ENCODE measurements around the gene MMRN1.

The MMRN1 gene

DNA sequence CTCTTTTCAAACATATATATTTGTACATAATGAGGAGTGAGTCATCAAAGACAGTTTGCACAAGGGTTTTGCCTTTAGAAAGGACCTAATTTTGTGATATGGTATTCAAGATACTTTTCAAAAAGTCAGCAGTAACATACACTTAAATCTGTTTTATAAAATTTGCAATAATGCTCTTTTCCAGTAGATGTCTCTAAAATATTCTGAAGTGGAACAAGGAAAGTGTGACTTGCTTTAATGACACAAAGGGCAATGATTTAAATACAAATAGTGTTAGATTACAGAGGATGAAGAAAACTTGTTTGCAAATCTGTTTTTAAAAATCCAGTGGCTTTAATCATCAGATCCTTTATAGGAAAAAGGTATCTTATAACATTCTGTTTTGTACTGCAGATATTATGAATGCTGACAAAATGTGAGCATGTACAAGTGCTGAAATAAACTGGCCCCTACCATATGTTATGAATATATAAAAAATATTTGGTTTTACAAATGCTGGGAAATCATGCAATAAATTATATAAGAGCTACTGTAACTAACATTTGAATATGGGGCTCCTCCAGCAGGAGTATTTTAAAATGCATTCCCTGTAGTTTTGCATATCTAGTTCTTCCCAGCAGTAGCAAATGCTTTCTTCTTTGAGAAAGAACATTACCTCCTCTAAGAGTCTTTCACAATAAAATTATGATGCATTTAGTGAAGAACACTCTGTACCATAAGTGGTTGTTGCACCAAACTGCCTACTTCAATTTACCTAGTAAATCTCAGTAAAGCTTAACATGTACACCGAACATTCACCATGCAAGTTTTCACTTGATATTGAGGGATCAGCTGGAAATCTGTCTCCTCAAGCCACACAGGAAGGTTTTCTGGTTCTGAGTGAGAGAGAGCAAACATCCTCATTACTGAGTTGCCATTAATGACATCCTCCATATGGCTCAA is 20.2 kb downstream of the MMRN1 start:
- DNase-seq, result no peak

DNA sequence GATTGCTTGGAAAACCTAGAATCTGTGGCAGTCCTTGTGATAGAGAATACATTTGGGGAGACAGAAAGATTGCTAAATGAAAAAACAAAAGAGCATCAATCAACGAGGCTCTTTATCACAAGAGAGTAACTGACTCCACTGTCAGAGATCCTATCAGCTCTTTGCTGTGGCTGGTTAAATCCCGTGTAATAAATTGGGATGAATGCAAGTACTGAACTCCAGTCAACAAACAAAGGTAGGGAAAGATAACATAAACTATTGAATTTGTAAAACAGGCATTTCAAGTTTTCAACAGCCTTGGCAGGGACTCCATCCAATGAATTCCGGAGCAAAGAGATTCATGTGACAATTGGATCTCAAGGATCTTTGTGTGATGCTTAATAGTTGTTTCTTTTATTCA is 21.3 kb downstream of the MMRN1 start:
- no peak for DNase-seq

DNA sequence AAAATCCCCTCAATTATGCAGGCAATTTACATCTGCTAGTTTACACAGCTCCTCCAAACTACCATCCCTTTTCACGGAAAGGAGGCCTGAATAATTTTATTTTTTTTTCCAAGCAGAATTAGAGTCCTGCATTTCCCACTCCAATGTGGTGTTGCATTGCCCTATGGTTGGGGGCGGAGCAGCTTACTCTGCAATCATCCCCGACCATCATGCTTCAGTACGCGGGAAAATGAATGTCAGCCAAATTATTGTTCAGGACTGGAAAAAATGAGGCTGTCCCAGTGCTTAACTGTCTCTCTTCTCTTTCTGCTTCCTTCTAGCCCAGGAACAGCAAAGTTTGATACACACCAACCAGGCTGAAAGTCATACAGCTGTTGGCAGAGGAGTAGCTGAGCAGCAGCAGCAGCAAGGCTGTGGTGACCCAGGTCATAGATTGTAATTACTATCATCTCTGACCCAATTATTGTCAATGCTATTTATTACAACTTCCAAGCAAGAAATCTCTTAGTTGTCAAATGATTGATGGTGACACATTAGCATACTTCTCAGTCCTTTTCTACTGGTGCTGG is 28.3 kb downstream of the MMRN1 start:
- DNase-seq, result no peak

DNA sequence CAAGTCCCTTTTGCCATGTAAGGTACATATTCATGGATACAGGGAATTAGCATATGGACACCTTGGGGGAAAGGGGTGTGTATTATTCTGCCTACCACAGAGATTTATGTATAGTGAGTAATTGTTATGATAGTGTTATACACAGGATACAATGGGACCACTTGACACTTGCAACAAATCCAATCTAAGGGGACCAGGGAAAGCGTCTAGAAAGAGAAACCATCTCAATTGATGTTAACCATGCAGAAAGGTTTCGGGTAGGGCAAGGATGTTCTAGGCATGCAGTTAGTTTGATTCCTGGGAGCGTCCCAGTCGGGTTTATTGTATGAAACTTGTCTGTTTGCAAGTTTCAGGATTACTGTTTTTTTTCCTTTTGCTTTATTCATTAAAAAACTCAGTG is 34.2 kb downstream of the MMRN1 start:
- DNase-seq, result no peak

DNA sequence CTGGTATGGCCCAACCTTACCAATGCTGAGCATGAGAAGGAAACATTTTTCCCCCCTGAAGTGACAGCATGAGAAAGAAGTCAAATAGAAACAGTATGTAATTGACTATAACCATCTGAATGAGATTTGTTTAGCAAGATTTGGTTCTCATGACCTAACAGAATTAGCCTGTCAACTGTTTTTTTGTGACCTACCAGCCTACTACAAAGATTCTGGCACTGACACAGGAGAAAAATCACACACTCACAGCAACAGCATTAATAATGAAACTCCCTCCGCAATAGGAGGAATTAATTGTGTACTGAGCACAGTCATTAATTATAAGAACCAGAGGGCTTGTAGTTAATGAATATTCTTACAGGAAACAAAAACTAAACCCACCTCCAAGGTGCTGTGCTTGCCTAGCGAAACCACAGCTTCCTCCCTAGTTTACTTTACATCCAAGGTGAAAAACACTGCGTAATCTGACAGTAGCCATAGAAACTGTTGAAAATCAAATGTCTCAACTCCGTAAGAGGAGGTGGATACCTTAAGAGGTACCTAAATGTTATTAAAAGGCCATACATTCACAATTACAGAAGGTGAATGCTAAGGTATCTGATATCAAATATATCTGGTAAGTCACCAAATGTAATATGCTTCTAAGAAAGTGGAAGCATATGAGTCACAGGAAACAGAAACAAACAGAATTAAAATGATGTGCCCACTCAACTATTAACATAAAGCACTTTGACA is 34.9 kb downstream of the MMRN1 start:
- DNase-seq, result no peak

- no peak for DNase-seq
Observed at GRCh38 chr4:89939546-89939945, 44.9 kb downstream of the MMRN1 start.

- DNase-seq, result peak; percentile 12
Observed at GRCh38 chr4:89939994-89940393, 45.3 kb downstream of the MMRN1 start.

DNA sequence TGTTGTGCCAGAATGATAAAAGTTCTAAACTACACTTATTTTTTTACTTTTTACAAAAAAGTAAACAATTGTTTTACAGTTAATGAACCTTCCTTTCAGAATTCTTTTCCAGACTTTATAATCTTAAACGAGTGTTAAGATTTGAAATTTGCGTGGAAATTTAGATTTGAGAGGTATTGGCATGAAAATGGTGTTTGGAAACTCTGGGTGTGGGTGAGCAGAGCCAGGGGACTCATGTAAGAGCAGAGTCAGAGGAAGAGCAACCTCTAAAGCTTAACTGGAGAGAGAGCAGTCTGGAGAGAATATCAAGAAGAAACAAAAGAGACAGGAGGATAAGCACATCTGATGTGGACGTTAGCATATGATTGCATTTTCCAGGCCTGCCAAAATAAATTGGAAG is 48.2 kb downstream of the MMRN1 start:
- no peak for DNase-seq

- no peak for DNase-seq
Observed at GRCh38 chr4:89949782-89950387, 55.2 kb downstream of the MMRN1 start.

GRCh38 chr4:89952458-89952857 is 57.8 kb downstream of the MMRN1 start:
- no peak for DNase-seq

GRCh38 chr4:89954906-89955695 is 60.4 kb downstream of the MMRN1 start:
- no peak for DNase-seq

DNA sequence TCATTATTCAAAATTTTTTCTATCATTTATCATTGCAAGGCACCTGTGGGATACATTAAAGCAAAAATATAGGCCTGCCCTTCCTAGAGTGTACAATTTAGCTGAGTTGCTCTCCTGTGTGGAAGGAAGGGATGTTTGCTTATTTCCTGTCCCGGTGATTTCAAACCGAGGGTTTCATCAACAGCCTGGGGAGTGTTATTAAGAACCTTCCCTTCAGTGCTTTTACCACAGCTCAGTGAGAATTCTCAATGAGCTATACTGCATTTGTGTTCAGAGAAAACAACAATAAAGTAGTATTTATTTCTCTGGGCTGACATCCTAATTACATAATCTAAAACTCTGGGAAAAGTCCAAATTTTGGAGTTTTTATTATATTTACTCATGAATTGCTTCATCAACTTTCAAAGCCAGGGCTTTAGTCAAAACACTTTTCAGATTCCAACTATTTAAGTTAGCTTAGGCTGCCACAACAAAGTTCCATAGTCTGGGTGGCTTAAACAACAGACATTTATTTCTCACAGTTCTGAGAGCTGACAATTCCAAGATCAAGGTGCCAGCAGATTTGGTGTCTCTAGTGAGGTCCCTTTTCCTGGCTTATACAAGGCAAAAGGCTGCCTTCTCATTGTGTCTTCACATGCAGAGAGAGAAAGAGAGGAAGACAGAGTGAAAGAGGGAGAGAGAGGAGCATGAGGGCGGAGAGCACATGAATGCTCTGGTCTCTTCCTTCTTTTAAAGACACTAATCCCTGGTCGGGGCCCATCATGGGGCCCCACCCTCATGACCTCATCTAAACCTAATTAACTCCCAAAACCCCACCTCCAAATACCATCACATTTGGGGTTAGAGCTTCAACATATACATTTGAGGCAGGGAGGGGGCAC is 62.6 kb downstream of the MMRN1 start:
- DNase-seq, result no peak

DNA sequence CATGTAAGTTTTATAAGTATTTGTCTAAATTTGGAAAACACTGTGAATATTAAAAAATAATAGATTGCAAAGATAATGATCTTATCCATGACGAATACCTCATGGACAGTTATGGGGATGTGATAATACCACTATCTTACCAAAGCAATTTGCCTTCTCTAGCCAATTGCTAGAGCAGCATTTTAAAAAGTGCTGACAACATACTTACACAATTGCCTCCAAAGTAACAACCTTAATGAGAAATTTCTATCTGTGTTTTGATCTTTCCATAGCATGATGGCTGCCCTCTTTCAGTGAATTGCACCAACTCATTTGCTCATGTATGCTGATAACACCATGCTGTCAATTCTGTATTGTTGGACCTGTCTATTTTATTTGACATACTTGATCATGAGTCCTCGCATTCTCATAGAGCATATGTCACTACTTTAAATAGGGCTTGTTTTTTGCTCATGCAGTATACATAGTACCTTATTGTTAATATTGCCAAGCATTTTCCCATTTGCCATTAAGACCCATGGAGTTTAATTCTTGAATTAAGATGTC is 87.2 kb downstream of the MMRN1 start:
- no peak for DNase-seq

GRCh38 chr4:89988268-89988667 is 93.6 kb downstream of the MMRN1 start:
- DNase-seq, result no peak

DNA sequence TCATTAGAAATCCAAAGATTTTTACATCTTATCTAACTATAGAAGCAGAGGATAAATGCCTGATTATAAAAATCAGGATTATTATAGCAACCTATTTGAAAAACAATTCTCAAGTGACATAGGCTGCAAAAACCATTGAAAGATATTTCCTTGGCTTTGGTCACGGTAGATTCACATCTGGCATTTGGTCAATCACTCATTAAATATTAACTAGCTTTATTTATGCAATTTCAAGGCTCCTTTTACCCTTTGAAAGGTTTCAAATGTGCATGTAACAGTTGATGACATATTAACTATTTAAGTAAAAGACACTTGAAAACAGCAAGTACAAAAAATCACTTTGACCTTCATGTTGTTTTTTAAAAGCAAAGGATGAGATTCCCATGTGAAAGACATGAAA is 98.1 kb downstream of the MMRN1 start:
- DNase-seq, result no peak

- no peak for DNase-seq
Observed at GRCh38 chr4:89994176-89994873, 99.7 kb downstream of the MMRN1 start.

DNA sequence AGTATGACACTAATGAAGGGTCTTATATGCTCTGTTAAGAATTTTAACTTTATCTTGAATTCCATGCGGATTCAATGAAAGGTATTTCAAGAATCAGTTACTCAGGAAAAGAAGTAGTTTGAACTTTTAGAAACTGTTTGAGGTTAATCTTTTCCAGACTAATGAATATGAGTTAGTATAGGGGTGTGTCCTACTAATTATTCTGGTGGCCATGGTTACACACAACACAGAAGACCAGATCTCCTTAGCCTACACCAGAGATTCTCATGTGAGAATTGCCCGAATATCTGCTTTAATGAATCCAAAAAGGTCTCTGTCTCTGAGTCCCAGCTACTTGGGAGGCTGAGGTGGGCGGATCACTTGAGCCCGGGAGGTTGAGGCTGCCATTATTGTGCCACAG is 100.4 kb downstream of the MMRN1 start:
- no peak for DNase-seq

GRCh38 chr4:89995814-89996213 is 101.2 kb downstream of the MMRN1 start:
- DNase-seq, result no peak

GRCh38 chr4:89997171-89997704 is 102.6 kb downstream of the MMRN1 start:
- DNase-seq, result no peak

DNA sequence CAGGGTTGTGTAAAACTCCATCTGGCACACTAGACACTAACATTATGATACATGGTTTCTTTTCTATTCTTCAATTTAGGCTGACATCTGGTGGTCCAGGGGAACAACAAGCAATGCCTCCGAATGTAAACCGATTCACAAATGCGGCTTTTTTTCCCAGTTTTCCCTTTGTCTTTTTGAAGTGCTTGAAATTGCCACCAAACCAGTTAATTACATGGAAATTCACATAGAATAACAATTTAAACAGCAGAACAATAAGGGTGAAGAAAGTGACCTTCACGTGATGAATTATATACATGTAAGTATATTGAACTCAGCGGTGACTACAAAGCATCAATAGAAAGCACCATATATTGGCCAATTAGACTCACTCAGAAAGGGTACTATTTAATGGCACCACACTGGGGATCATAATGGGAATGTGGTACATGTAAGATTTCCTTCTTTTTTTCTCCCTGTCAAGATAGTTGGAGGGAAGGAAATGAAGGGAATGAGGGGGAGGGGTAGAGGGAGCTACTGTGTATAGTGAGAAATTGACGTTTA is 103.9 kb downstream of the MMRN1 start:
- peak; percentile 74 for DNase-seq

Measured in NCI-H748 treated with DMSO at 0.1 percent for 48 hours (cell line).